Measurements from ENCODE around the gene LAMB3. TPM values are rescaled to one million over a fixed set of nuclear protein-coding genes. Genes with fewer than 3 reads are reported as not detected.
A peak's percentile ranks its signal among the peaks of the same experiment; 100 is the strongest.

LAMB3 gene
- total RNA-seq, 2 experiments from 2014 or later = 0.78 to 0.84 TPM

DNA sequence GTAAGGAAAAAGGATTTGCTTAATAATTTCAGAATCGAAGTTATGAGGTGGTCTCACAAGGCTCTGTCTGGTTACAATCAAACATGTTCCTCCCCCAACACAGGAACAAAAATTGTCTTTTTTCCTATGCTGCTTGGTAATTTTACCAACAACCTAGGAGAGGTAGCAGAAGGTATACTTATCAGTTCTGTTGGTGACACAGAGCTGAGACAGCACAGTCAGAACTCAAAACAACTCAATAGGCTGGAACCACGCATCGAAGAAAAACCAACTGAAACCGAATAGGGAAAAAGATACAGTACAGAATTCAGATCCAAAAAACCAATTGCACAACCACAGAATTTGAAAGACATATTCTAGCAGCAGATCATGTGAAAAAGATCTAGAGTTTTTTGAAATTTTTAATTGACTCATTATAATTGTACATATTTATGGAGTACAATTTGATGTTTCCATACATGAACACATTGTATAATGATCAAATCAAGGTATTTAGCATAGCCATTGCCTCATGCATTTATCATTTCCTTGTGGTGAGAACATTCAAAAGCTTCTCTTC is 26.8 kb upstream of the LAMB3 start:
- H3K27ac Mint-ChIP-seq = no peak overlapping the region
- no peaks in the 10 kb centered on the region for H3K36me3 Mint-ChIP-seq (ENCODE audit: low read depth)
- ChIA-PET POLR2A (no interaction called here), CTCF (interaction anchor here (0.7 to 1.3 kb wide), 3 partner anchors 14 to 103 kb away, joined by 3 to 4 read pairs (median 3); no protein-coding TSS in a partner anchor)
- peaks cover 57% of the 10 kb centered on the region for H3K27me3 Mint-ChIP-seq (ENCODE audit: low read depth)
- H3K4me1 Mint-ChIP-seq (ENCODE audit: low read depth) = peaks cover 20% of the 10 kb centered on the region
- no peak overlapping the region for H3K4me3 Mint-ChIP-seq
- ATAC-seq = no peak
- no peaks in the 10 kb centered on the region for H3K9me3 Mint-ChIP-seq (ENCODE audit: insufficient read depth)
- DNase-seq = no peak

GRCh38 chr1:209675565-209676154 is 23.4 kb upstream of the LAMB3 start:
- Mint-ChIP-seq H3K4me3 (peak overlapping the region; percentile 57), H3K36me3 (ENCODE audit: low read depth) (no peaks in the 10 kb centered on the region), H3K9me3 (ENCODE audit: insufficient read depth) (no peaks in the 10 kb centered on the region), H3K4me1 (ENCODE audit: low read depth) (peaks cover 50% of the 10 kb centered on the region), H3K27ac (no peak overlapping the region), H3K27me3 (ENCODE audit: low read depth) (peaks cover 45% of the 10 kb centered on the region)
- DNase-seq = no peak
- POLR2A ChIA-PET = interaction anchor here (0.6 kb wide), 1 partner anchor 262 kb away, joined by 3 read pairs; no protein-coding TSS in a partner anchor
- CTCF ChIA-PET = interaction anchor here (0.7 to 3.2 kb wide), 11 partner anchors 11 to 110 kb away, joined by 3 to 20 read pairs (median 4); no protein-coding TSS in a partner anchor
- ATAC-seq = peak; percentile 28

DNA sequence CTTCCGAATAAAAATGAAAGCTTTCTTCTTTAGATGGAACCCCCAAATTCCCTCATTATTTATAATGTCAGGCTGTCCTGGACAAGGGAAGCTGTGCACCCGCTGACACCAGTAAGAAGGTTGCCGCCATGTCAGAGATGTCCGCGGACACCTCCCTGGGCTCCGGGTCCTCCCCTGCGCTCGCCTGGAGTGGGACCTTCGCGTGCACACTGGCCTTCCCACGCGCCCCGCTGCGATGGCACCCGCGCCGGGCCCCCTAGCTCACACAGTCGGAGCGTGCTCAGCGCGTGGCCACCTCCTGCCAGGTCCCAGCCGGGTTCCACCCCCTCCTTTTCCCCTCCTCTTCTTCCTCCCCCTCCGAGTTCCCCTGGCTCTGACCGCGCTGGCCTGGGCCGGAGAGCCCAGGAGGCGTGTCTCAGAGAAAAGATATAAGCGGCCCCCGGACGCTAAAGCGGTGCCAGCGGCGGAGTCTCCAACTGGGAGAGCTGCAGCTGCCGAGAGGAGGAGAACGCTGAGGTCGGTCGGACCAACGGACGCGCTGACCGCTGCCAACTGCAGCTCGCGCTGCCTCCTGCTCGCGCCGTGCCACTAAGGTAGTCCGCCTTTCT is 22.8 kb upstream of the LAMB3 start, which contains the start of gene G0S2:
Gene G0S2, plus strand, starts transcription at position 456 of the 608 bp plus-strand sequence. CDS start 273 bp downstream, outside the sequence.
- Mint-ChIP-seq H3K4me3 (peak within 1 kb of the TSS; percentile 57), H3K27ac (no peak within 1 kb of the TSS), H3K9me3 (ENCODE audit: insufficient read depth) (no peaks in the 10 kb centered on the region), H3K36me3 (ENCODE audit: low read depth) (no peaks in the 10 kb centered on the region), H3K4me1 (ENCODE audit: low read depth) (peaks cover 54% of the 10 kb centered on the region), H3K27me3 (ENCODE audit: low read depth) (peaks cover 42% of the 10 kb centered on the region)
- DNase-seq (peak; percentile 42), ATAC-seq (peak; percentile 58)
- POLR2A ChIA-PET = interaction anchor here (0.6 kb wide), 1 partner anchor 262 kb away, joined by 3 read pairs; no protein-coding TSS in a partner anchor
- CTCF ChIA-PET = interaction anchor here (0.7 to 3.2 kb wide), 7 partner anchors 11 to 94 kb away, joined by 3 to 20 read pairs (median 5); no protein-coding TSS in a partner anchor

- H3K27me3 Mint-ChIP-seq (ENCODE audit: low read depth) = peaks cover 35% of the 10 kb centered on the region
- ChIA-PET POLR2A (no interaction called here), CTCF (interaction anchor here (0.7 to 3.2 kb wide), 10 partner anchors 8 to 107 kb away, joined by 3 to 20 read pairs (median 4); no protein-coding TSS in a partner anchor)
- ATAC-seq (no peak), DNase-seq (no peak)
- no peak overlapping the region for H3K27ac Mint-ChIP-seq
- no peaks in the 10 kb centered on the region for H3K9me3 Mint-ChIP-seq (ENCODE audit: insufficient read depth)
- H3K4me1 Mint-ChIP-seq (ENCODE audit: low read depth) = peaks cover 54% of the 10 kb centered on the region
- no peaks in the 10 kb centered on the region for H3K36me3 Mint-ChIP-seq (ENCODE audit: low read depth)
- H3K4me3 Mint-ChIP-seq = no peak overlapping the region
These were observed 21.6 kb upstream of the LAMB3 start for GRCh38 chr1:209673631-209674417.

DNA sequence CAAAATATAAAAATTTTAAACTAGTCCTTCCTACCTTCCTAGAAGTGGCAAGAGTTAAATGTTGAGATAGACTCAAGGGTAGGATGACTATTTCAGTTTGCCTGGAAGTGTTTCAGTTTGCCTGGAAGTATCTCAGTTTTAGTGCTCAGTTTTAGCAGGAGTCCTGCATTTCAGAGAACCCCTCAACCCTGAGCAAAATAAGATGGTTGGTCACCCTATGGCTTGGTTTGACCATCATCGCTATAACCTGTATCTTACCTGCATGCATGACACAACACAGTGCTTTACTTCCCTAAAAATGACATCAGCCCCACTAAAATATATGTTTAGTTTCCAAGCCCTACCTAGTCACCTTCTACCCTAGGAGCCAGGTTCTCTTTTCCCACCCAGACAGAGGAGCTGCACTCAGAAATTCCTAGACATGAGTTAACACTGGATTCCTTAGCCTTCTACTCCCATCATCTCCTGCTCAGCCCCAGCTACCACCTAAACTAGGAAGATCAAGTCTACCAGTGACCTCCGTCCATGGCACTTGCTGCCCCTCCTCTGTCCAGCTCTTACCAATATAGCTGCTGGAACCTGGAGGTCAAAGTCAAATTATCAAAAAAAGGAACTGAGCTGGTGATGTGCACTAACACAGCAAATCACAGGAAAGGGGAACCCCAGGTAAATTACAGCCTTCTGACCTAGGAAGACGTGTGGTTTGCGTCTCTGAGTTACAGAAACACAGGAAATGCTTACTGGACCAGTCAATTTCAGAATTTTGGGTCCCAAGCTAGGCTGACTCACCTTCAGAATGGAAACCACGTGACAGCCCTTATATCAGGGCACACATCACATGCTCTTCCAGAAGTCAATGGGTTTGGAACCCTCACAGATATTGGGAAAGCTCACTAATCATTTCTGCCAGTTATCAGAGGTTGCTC is 20.7 kb upstream of the LAMB3 start:
- peak; percentile 31 for ATAC-seq
- no peaks in the 10 kb centered on the region for H3K36me3 Mint-ChIP-seq (ENCODE audit: low read depth)
- CTCF ChIA-PET = interaction anchor here (0.8 to 3.2 kb wide), 10 partner anchors 9 to 107 kb away, joined by 3 to 20 read pairs (median 4); no protein-coding TSS in a partner anchor
- no peaks in the 10 kb centered on the region for H3K9me3 Mint-ChIP-seq (ENCODE audit: insufficient read depth)
- peak; percentile 60 for DNase-seq
- peaks cover 29% of the 10 kb centered on the region for H3K27me3 Mint-ChIP-seq (ENCODE audit: low read depth)
- no peak overlapping the region for H3K4me3 Mint-ChIP-seq
- POLR2A ChIA-PET = interaction anchor here (0.6 kb wide), 2 partner anchors 14 to 83 kb away, joined by 3 to 4 read pairs; no protein-coding TSS in a partner anchor
- peaks cover 54% of the 10 kb centered on the region for H3K4me1 Mint-ChIP-seq (ENCODE audit: low read depth)
- peak overlapping the region; percentile 4 for H3K27ac Mint-ChIP-seq

DNA sequence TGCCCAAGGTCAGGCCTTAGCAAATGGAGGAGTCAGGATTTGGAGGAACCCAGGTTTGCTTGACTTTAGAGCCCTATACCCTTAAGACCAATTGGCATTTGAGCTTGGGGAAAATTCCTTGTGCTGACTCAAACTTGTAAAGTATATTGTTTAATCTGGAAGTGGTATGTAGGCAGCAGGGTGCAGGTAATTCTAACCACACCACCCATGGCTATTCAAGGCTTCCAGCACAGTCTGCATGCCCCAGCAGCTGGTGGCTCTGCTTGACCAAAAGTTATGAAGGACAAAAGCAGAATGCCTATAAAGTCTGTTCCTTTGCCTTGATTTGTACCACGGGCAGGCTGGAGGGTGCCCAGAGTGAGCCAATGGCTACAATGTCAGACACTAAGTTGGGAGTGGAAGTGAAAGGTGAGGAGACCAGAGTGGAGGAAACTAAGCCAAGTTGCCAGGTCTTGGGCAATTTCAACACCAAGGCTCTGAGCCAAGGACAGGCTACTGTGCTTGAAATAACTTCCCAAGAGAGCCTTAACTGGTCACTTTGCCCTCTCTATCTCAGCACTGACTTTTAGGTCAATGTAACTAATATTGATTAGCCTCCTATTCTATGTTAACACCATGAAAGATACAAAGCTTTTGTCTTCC is 18.3 kb upstream of the LAMB3 start:
- CTCF ChIA-PET = interaction anchor here (0.8 to 1.6 kb wide), 2 partner anchors 17 to 78 kb away, joined by 3 to 6 read pairs; no protein-coding TSS in a partner anchor
- no peaks in the 10 kb centered on the region for H3K36me3 Mint-ChIP-seq (ENCODE audit: low read depth)
- no peak for DNase-seq
- no peak for ATAC-seq
- H3K4me1 Mint-ChIP-seq (ENCODE audit: low read depth) = peaks cover 49% of the 10 kb centered on the region
- peaks cover 9% of the 10 kb centered on the region for H3K27me3 Mint-ChIP-seq (ENCODE audit: low read depth)
- H3K9me3 Mint-ChIP-seq (ENCODE audit: insufficient read depth) = no peaks in the 10 kb centered on the region
- H3K27ac Mint-ChIP-seq = peak overlapping the region; percentile 2
- H3K4me3 Mint-ChIP-seq = no peak overlapping the region
- POLR2A ChIA-PET = no interaction called here

DNA sequence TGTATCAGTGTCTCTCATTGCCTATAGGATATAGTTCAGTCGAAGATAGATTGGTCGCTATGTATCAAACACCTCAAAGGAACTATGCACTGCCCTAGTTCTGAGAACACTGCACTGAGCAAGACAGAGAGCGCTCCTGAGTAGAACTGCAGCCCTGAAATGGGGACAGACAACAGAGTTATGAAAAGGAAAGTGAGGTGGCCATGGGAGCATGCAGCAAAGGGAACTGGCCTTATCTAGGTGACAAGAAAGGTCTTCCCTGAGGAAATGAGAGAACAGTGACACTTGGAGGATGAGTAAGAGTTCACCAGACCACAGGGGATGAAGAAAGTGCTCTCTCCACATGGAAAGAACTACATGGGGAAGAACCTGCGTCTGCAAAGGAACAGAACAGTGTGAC is 15.5 kb upstream of the LAMB3 start:
- no peak overlapping the region for H3K27ac Mint-ChIP-seq
- DNase-seq (no peak), ATAC-seq (no peak)
- H3K9me3 Mint-ChIP-seq (ENCODE audit: insufficient read depth) = no peaks in the 10 kb centered on the region
- H3K4me1 Mint-ChIP-seq (ENCODE audit: low read depth) = peaks cover 20% of the 10 kb centered on the region
- H3K36me3 Mint-ChIP-seq (ENCODE audit: low read depth) = no peaks in the 10 kb centered on the region
- no peak overlapping the region for H3K4me3 Mint-ChIP-seq
- CTCF ChIA-PET = no interaction called here
- H3K27me3 Mint-ChIP-seq (ENCODE audit: low read depth) = peaks cover 9% of the 10 kb centered on the region
- POLR2A ChIA-PET = no interaction called here

- Mint-ChIP-seq H3K4me1 (ENCODE audit: low read depth) (peaks cover 17% of the 10 kb centered on the region), H3K4me3 (no peak overlapping the region), H3K27me3 (ENCODE audit: low read depth) (peaks cover 9% of the 10 kb centered on the region), H3K36me3 (ENCODE audit: low read depth) (no peaks in the 10 kb centered on the region), H3K27ac (no peak overlapping the region), H3K9me3 (ENCODE audit: insufficient read depth) (no peaks in the 10 kb centered on the region)
- ATAC-seq (no peak), DNase-seq (no peak)
- ChIA-PET POLR2A (no interaction called here), CTCF (interaction anchor here (1.2 to 1.7 kb wide), 5 partner anchors 10 to 156 kb away, joined by 3 to 5 read pairs (median 3); no protein-coding TSS in a partner anchor)
These were observed 14.9 kb upstream of the LAMB3 start for GRCh38 chr1:209667103-209667502.

DNA sequence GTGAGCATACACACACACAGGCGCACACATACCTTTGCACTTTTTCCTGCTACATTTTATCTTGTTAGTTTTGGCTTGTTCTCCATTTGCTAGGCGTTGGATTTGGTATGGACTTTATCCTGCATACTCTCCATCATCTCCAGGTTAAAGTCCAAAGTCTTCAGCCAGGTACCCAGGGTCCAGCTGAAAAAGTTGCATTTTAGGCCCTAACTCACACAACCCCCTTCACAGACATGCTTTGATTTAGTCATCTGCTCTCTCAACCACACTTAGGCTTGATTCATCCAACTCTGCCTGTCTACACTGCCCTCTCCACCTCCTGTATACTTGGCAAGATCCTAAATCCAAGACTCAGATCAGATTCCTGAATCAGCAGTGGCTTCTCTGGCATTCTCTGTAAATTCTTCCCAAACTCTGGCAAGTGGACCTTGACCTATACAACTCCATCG is 10.7 kb upstream of the LAMB3 start:
- H3K36me3 Mint-ChIP-seq (ENCODE audit: low read depth) = no peaks in the 10 kb centered on the region
- H3K27me3 Mint-ChIP-seq (ENCODE audit: low read depth) = peaks cover 6% of the 10 kb centered on the region
- ATAC-seq (no peak), DNase-seq (no peak)
- H3K4me3 Mint-ChIP-seq = no peak overlapping the region
- ChIA-PET CTCF (no interaction called here), POLR2A (no interaction called here)
- H3K4me1 Mint-ChIP-seq (ENCODE audit: low read depth) = peaks cover 9% of the 10 kb centered on the region
- H3K27ac Mint-ChIP-seq = no peak overlapping the region
- H3K9me3 Mint-ChIP-seq (ENCODE audit: insufficient read depth) = no peaks in the 10 kb centered on the region

- no peak overlapping the region for H3K4me3 Mint-ChIP-seq
- H3K36me3 Mint-ChIP-seq (ENCODE audit: low read depth) = no peaks in the 10 kb centered on the region
- peaks cover 6% of the 10 kb centered on the region for H3K27me3 Mint-ChIP-seq (ENCODE audit: low read depth)
- DNase-seq = no peak
- ATAC-seq = no peak
- peaks cover 9% of the 10 kb centered on the region for H3K4me1 Mint-ChIP-seq (ENCODE audit: low read depth)
- ChIA-PET CTCF (interaction anchor here (0.9 kb wide), 1 partner anchor 31 kb away, joined by 4 read pairs; no protein-coding TSS in a partner anchor), POLR2A (no interaction called here)
- no peaks in the 10 kb centered on the region for H3K9me3 Mint-ChIP-seq (ENCODE audit: insufficient read depth)
- H3K27ac Mint-ChIP-seq = no peak overlapping the region
These were observed 8.8 kb upstream of the LAMB3 start for GRCh38 chr1:209661071-209661470.
